B cell (primary cell): Measurements from ENCODE around the gene ANGPTL7. TPM values are rescaled to one million over a fixed set of nuclear protein-coding genes. Genes with fewer than 3 reads are reported as not detected.

Experiments
- ATAC-seq: fragments of 200-7000 bp; cut with Tn5 transposase; one replicate; pipeline ENCODE4 v1.10.0; 2021; ENCODE audit warnings: low read depth, mild to moderate bottlenecking, moderate number of reproducible peaks, moderate library complexity
- CTCF ChIA-PET: fragments of 350-600 bp; sonication (Branson Sonifier 250); formaldehyde crosslinking; loops from one replicate; lab custom pipeline; 2021; ENCODE audit warnings: antibody characterized with exemption, inconsistent platforms; lab: Charles Lee
- POLR2A ChIA-PET: fragments of 350-600 bp; sonication (Branson Sonifier 250); formaldehyde crosslinking; loops from one replicate; lab custom pipeline; 2021; ENCODE audit warnings: antibody characterized with exemption; lab: Charles Lee
- DNase-seq: peaks from one replicate; pipeline ENCODE4 v3.0.0; 2013
- H2AFZ ChIP-seq: 2 replicates; pipeline ENCODE4 v1.6.1; 2012; ENCODE audit warnings: mild to moderate bottlenecking, low read depth, low read length; ENCODE audit not compliant: insufficient read depth, poor library complexity, severe bottlenecking
- H3K27ac ChIP-seq, 2 donors: 1 replicate in 1 of 2; 2 replicates in 1 of 2; pipeline ENCODE4 v1.5.1; 2012 to 2013; ENCODE audit warnings: low read length in 2 of 2, mild to moderate bottlenecking in 2 of 2, moderate library complexity in 1 of 2
- H3K27me3 ChIP-seq, 4 experiments: fragments of 200-600 bp in 1 of 4; sonication (generic) in 1 of 4; replicated peaks in 1 of 4; 1 replicate in 2 of 4; 2 replicates in 2 of 4; pipeline versions ENCODE4 v1.6.1 to v1.7.0; 2013 to 2016; ENCODE audit warnings: low read length in 3 of 4, mild to moderate bottlenecking in 2 of 4, mixed read lengths in 1 of 4, moderate library complexity in 1 of 4; ENCODE audit not compliant: insufficient read depth in 4 of 4, control insufficient read depth in 3 of 4; ENCODE audit errors: control extremely low read depth in 1 of 4
- H3K36me3 ChIP-seq, 2 experiments: replicated peaks in 1 of 2; 1 replicate in 1 of 2; 2 replicates in 1 of 2; pipeline versions ENCODE4 v1.6.1 to v1.7.1; 2013; ENCODE audit warnings: low read length in 1 of 2; ENCODE audit not compliant: insufficient read depth in 2 of 2, control insufficient read depth in 1 of 2; ENCODE audit errors: control extremely low read depth in 1 of 2, extremely low read depth in 1 of 2
- H3K4me1 ChIP-seq, 2 donors: fragments of 200-600 bp in 1 of 2; sonication (generic) in 1 of 2; 1 replicate in 1 of 2; 2 replicates in 1 of 2; pipeline versions ENCODE4 v1.5.1 to v1.6.1; 2013 to 2017; ENCODE audit warnings: low read length in 2 of 2; ENCODE audit not compliant: control insufficient read depth in 2 of 2, insufficient read depth in 2 of 2
- H3K4me2 ChIP-seq: replicated peaks from 2 replicates; pipeline ENCODE3; 2012; ENCODE audit warnings: mild to moderate bottlenecking, low read depth, low read length; ENCODE audit not compliant: poor library complexity, severe bottlenecking
- H3K4me3 ChIP-seq, 5 experiments: fragments of 200-600 bp in 1 of 5; sonication (generic) in 1 of 5; 1 replicate in 3 of 5; 2 replicates in 2 of 5; pipeline versions ENCODE4 v1.5.1 to v1.7.0; 2011 to 2016; ENCODE audit warnings: low read length in 4 of 5, mild to moderate bottlenecking in 4 of 5, low read depth in 2 of 5, control low read depth in 1 of 5, moderate library complexity in 1 of 5; ENCODE audit not compliant: insufficient read depth in 1 of 5; ENCODE audit errors: control extremely low read depth in 1 of 5, extremely low read depth in 1 of 5
- H3K79me2 ChIP-seq: fragments of 200-600 bp; sonication (generic); one replicate; pipeline ENCODE4 v1.6.0; 2016; ENCODE audit warnings: low read length; ENCODE audit not compliant: control insufficient read depth, insufficient read depth
- H3K9ac ChIP-seq: fragments of 200-600 bp; sonication (generic); 2 replicates; pipeline ENCODE4 v1.6.1; 2017; ENCODE audit warnings: mild to moderate bottlenecking, low read length, moderate library complexity
- H3K9me3 ChIP-seq, 3 donors: one replicate each; pipeline versions ENCODE4 v1.6.1 to v1.7.1; 2013; ENCODE audit warnings: low read length in 2 of 3; ENCODE audit not compliant: control insufficient read depth in 2 of 3, insufficient read depth in 1 of 3; ENCODE audit errors: control extremely low read depth in 1 of 3
- H4K20me1 ChIP-seq: 2 replicates; pipeline ENCODE4 v1.6.0; 2012; ENCODE audit warnings: mild to moderate bottlenecking, low read length; ENCODE audit not compliant: insufficient read depth, control insufficient read depth, poor library complexity, severe bottlenecking
- H3K27ac Mint-ChIP-seq: one replicate; pipeline ENCODE4 v1.8.0; 2021; ENCODE audit warnings: mixed read lengths
- H3K27me3 Mint-ChIP-seq: one replicate; pipeline ENCODE4 v1.8.0; 2021; ENCODE audit warnings: mixed read lengths
- H3K4me1 Mint-ChIP-seq: one replicate; pipeline ENCODE4 v1.8.0; 2021; ENCODE audit warnings: mixed read lengths
- H3K4me3 Mint-ChIP-seq: one replicate; pipeline ENCODE4 v1.8.0; 2021; ENCODE audit warnings: mixed read lengths
- H3K9me3 Mint-ChIP-seq: one replicate; pipeline ENCODE4 v1.8.0; 2022; ENCODE audit warnings: mixed read lengths; ENCODE audit not compliant: insufficient read depth
- EZH2 ChIP-seq: IDR thresholded peaks from 2 replicates; pipeline ENCODE4 v1.6.1; 2012; ENCODE audit warnings: borderline replicate concordance, low read depth, mild to moderate bottlenecking, moderate library complexity, low read length; ENCODE audit not compliant: insufficient read depth, poor library complexity, severe bottlenecking
- WGBS: methylation state at CpG from one replicate; pipeline ENCODE4 v1.1.5; 2013; ENCODE audit warnings: missing lambda C conversion rate; ENCODE audit not compliant: insufficient coverage; 5-methylcytosine and 5-hydroxymethylcytosine counted together
- intact Hi-C: fragments of 100-400 bp; cut with micrococcal nuclease; formaldehyde crosslinking; loops from one replicate; pipeline ENCODE4 v1.10.0; 2022
- polyA plus RNA-seq: library from polyadenylated mRNA; depleted of rRNA; stranded (reverse); fragments of >200 nt; gene quantifications from 2 replicates; pipeline ENCODE4 v1.2.3, GENCODE V29; 2012
- total RNA-seq, 2 donors: library from RNA; stranded (reverse); fragments of 120-200 nt in 1 of 2; gene quantifications; 1 replicate in 1 of 2; 2 replicates in 1 of 2; pipeline versions ENCODE4 v1.2.3 to v1.2.4, GENCODE V29; 2013 to 2022
- TF ChIP-seq, protein P1 (sequence below): fragments of 200-600 bp; IDR thresholded peaks from one replicate; pipeline ENCODE4 v1.8.0; 2022; ENCODE audit warnings: antibody characterized with exemption, mild to moderate bottlenecking

The ANGPTL7 gene
- total and polyA plus RNA-seq, 2 donors (not counting 1 experiment from before 2014, with no cell fraction given), result not detected

DNA sequence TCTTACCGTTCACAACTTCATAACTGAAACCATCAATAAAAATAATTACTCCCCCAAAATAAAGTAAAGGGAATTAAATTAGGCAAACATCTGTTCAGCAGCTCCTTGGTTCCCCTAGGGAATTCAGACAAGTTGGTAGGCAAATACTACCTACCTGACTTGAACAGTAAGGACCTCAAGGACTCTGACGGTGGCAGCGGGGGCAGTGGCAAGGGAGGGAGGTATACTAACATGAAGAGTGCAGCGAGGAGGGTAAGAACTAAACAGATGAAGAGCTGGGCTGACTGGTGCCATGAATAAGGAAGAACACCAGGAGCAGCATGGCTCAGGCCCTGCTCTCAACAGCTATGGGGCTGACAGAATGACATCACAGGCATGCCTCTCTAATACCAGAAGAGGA, 40.0 kb downstream of the ANGPTL7 start:
- peak overlapping the region; percentile 18 for H3K9ac ChIP-seq
- H3K4me1 ChIP-seq, result peaks cover 41 to 43% of the 10 kb centered on the region in 2 donors
- intact Hi-C loops, result loop anchor here (1.0 kb wide), 1 partner anchor 33 kb away; the partner anchor contains the start of gene MTOR
- ATAC-seq (peak; percentile 57), DNase-seq (peak; percentile 51)
- H3K27me3 Mint-ChIP-seq, result no peaks in the 10 kb centered on the region
- peak overlapping the region; percentile 47 for H2AFZ ChIP-seq
- H3K4me3 ChIP-seq, result no peak overlapping the region
- WGBS, result 50% methylated on average over 1 of the region's 4 CpGs
- peak overlapping the region; percentile 64 for H3K4me2 ChIP-seq
- peak overlapping the region; percentile 7 for H3K4me3 Mint-ChIP-seq
- H3K27ac Mint-ChIP-seq, result peak overlapping the region; percentile 79
- POLR2A ChIA-PET, result no interaction called here
- peaks cover 48% of the 10 kb centered on the region for H3K4me1 Mint-ChIP-seq
- no peaks in the 10 kb centered on the region for H3K79me2 ChIP-seq
- no peaks in the 10 kb centered on the region for H4K20me1 ChIP-seq
- H3K9me3 Mint-ChIP-seq, result no peaks in the 10 kb centered on the region
- CTCF ChIA-PET, result interaction anchor here (0.6 to 4.9 kb wide), 3 partner anchors 12 to 638 kb away, joined by 5 to 29 read pairs (median 6); no protein-coding TSS in a partner anchor
- H3K9me3 ChIP-seq, result no peaks in the 10 kb centered on the region
- H3K27me3 ChIP-seq, result no peaks in the 10 kb centered on the region
- H3K36me3 ChIP-seq, result peaks cover 11 to 54% of the 10 kb centered on the region in 2 experiments
- TF ChIP-seq, protein P1, sequence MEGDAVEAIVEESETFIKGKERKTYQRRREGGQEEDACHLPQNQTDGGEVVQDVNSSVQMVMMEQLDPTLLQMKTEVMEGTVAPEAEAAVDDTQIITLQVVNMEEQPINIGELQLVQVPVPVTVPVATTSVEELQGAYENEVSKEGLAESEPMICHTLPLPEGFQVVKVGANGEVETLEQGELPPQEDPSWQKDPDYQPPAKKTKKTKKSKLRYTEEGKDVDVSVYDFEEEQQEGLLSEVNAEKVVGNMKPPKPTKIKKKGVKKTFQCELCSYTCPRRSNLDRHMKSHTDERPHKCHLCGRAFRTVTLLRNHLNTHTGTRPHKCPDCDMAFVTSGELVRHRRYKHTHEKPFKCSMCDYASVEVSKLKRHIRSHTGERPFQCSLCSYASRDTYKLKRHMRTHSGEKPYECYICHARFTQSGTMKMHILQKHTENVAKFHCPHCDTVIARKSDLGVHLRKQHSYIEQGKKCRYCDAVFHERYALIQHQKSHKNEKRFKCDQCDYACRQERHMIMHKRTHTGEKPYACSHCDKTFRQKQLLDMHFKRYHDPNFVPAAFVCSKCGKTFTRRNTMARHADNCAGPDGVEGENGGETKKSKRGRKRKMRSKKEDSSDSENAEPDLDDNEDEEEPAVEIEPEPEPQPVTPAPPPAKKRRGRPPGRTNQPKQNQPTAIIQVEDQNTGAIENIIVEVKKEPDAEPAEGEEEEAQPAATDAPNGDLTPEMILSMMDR, result no peak
- no peak for TF ChIP-seq EZH2
- H3K27ac ChIP-seq, result peak overlapping the region; percentile 42 to 70

DNA sequence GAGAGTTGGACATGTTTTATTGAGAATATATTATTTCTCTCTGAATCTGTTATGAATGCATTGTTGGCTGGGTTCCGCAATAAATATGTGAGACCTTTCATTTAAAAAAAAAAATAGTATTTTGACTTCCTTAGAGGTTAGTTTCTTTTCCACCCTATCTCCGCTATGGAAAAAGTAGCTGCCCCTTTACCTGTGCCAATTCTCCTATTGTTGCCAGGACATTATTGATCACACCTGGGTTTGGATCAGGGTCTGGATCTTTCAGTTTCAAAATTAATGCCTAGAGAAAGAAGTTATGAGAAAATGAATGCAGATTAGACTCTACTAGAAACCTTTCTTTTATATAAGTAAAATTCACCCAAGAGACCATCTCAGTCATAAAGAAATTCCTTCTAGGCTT, 44.1 kb downstream of the ANGPTL7 start:
- no peak for TF ChIP-seq EZH2
- TF ChIP-seq, protein P1, result no peak
- Mint-ChIP-seq H3K4me1 (peaks cover 29% of the 10 kb centered on the region), H3K27me3 (no peaks in the 10 kb centered on the region), H3K4me3 (no peak overlapping the region), H3K9me3 (no peaks in the 10 kb centered on the region), H3K27ac (no peak overlapping the region)
- peaks cover 25 to 36% of the 10 kb centered on the region in 2 donors for H3K4me1 ChIP-seq
- CTCF ChIA-PET, result interaction anchor here (0.7 to 1.5 kb wide), 5 partner anchors 9 to 195 kb away, joined by 3 to 4 read pairs (median 3); no protein-coding TSS in a partner anchor
- no peaks in the 10 kb centered on the region for H3K27me3 ChIP-seq
- H3K36me3 ChIP-seq, result peaks cover 13 to 85% of the 10 kb centered on the region in 2 experiments
- no peaks in the 10 kb centered on the region for H4K20me1 ChIP-seq
- no CpG with 5 or more reads among the region's 2 CpGs for WGBS
- DNase-seq (no peak), ATAC-seq (no peak)
- H2AFZ ChIP-seq, result no peak overlapping the region
- POLR2A ChIA-PET, result no interaction called here
- H3K9ac ChIP-seq, result no peak overlapping the region
- no peaks in the 10 kb centered on the region for H3K79me2 ChIP-seq
- H3K4me2 ChIP-seq, result no peak overlapping the region
- no peaks in the 10 kb centered on the region for H3K9me3 ChIP-seq
- intact Hi-C loops, result no loop called here
- H3K4me3 ChIP-seq, result no peak overlapping the region
- H3K27ac ChIP-seq, result no peak overlapping the region
